Osteocyte (in vitro differentiated cells): ENCODE measurements around the gene COL1A1. TPM values are rescaled to one million over a fixed set of nuclear protein-coding genes. Genes with fewer than 3 reads are reported as not detected.
A peak's percentile ranks its signal among the peaks of the same experiment; 100 is the strongest.

Source experiments
- DNase-seq: peaks from one replicate; pipeline ENCODE4 v3.0.0; 2021; ENCODE audit warnings: mixed read lengths; ENCODE audit not compliant: unreplicated experiment; ENCODE audit errors: extremely low spot score
- H3K27ac Mint-ChIP-seq: one replicate; pipeline ENCODE4 v1.8.0; 2021; ENCODE audit warnings: mild to moderate bottlenecking, mixed read lengths; ENCODE audit not compliant: unreplicated experiment
- H3K27me3 Mint-ChIP-seq: one replicate; pipeline ENCODE4 v1.8.0; 2021; ENCODE audit warnings: mixed read lengths; ENCODE audit not compliant: unreplicated experiment
- H3K36me3 Mint-ChIP-seq: one replicate; pipeline ENCODE4 v1.8.0; 2021; ENCODE audit warnings: mixed read lengths; ENCODE audit not compliant: unreplicated experiment
- H3K4me1 Mint-ChIP-seq: one replicate; pipeline ENCODE4 v1.8.0; 2021; ENCODE audit warnings: mixed read lengths; ENCODE audit not compliant: unreplicated experiment
- H3K4me3 Mint-ChIP-seq: one replicate; pipeline ENCODE4 v1.8.0; 2021; ENCODE audit warnings: mild to moderate bottlenecking, moderate library complexity, mixed read lengths; ENCODE audit not compliant: unreplicated experiment
- H3K9me3 Mint-ChIP-seq: one replicate; pipeline ENCODE4 v1.8.0; 2021; ENCODE audit warnings: mixed read lengths; ENCODE audit not compliant: unreplicated experiment
- total RNA-seq: library from RNA; stranded (reverse); gene quantifications from 2 replicates; pipeline ENCODE4 v1.2.1, GENCODE V29; 2021
- TF ChIP-seq, protein P1 (sequence below): fragments of 200-600 bp; sonication (generic); IDR thresholded peaks from 2 replicates; pipeline ENCODE4 v1.5.0; 2021; ENCODE audit warnings: antibody characterized with exemption, mild to moderate bottlenecking, moderate library complexity

Gene COL1A1
- total RNA-seq, 1 donor from 2014 or later = 25,918 TPM

DNA sequence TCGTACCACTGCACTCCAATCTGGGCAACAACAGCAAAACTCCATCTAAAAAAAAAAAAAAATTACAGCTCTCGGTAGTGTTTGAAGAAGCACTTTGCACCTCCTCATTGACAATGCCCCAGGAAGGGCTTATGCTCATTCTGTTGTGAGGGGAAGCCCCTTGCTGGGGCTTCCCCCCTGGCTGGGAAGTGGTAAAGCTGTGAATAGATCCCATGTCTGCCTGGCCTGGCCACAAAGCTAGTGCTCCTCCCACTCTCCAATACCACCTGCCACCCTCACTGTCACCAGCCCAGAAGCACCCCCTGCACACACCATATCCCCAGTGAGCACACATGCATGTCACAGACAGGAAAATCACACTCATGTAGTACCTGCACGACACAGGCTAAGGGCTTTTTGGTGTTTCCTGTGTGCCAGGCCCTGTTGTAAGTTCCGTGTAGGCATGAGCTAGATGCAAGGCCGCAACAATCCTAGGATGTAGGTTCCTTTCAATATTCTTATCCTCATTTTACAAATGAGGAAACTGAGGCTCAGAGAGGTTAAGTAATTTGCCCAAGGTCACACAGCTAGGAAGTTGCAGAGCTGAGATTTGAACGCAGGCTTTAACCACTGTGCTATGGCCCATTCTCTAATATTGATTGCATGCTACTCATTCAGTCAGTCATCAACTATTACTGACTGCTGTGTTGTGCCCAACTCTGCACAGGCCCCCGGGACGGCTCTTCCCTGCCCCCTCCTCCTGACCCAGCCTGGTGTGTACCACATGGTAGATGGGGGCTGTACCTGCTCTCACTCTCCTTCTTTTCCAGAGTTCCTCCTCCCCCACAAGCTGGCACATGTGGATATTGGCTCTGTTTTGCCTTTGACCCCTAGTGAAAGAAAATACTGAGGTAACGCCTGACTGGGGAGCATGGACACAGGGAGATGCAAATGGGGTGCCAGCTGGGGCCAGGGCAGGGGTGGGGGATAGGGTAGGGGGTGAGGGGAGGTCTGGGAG lies 11.9 kb upstream of the COL1A1 start:
- Mint-ChIP-seq H3K36me3 (no peaks in the 10 kb centered on the region), H3K4me1 (peaks cover 97% of the 10 kb centered on the region), H3K4me3 (no peak overlapping the region), H3K27me3 (no peaks in the 10 kb centered on the region), H3K9me3 (no peaks in the 10 kb centered on the region), H3K27ac (peak overlapping the region; percentile 82)
- TF ChIP-seq, protein P1, sequence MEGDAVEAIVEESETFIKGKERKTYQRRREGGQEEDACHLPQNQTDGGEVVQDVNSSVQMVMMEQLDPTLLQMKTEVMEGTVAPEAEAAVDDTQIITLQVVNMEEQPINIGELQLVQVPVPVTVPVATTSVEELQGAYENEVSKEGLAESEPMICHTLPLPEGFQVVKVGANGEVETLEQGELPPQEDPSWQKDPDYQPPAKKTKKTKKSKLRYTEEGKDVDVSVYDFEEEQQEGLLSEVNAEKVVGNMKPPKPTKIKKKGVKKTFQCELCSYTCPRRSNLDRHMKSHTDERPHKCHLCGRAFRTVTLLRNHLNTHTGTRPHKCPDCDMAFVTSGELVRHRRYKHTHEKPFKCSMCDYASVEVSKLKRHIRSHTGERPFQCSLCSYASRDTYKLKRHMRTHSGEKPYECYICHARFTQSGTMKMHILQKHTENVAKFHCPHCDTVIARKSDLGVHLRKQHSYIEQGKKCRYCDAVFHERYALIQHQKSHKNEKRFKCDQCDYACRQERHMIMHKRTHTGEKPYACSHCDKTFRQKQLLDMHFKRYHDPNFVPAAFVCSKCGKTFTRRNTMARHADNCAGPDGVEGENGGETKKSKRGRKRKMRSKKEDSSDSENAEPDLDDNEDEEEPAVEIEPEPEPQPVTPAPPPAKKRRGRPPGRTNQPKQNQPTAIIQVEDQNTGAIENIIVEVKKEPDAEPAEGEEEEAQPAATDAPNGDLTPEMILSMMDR = peak; percentile 19
- peak; percentile 75 for DNase-seq

DNA sequence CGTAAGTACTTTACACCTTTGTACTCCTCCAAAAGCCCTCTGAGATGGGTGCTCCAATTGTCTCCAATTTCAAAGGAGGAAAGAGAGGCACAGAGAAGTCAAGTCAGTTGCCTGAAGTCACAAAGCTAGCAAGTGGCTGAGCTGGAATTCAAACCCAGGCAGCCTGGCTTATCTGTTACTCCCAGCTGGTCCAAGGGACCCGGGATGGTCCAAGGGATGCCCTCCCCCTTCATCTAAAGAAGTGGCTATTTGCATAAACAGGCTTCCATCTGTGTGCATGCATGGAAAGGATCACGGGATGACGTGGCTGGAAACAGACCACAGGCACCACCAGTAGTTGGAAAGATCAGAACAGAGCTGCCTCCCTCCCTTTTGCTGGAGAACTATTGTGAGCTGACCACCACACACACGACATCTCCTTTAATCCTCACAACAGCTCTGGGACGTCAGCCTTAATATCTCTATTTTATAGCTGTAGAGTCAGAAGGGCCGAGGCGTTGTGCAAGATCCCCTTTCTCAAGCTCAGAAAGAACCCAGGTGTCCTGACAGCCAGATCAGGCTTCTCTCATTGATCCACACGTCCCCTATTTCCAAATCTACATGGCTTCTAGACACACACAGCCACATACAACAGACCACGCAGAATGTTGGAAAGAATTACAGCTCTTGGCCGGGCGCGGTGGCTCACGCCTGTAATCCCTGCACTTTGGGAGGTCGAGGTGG lies 10.9 kb upstream of the COL1A1 start:
- no peaks in the 10 kb centered on the region for H3K36me3 Mint-ChIP-seq
- peak overlapping the region; percentile 1 for H3K4me3 Mint-ChIP-seq
- peak; percentile 56 for DNase-seq
- H3K9me3 Mint-ChIP-seq = no peaks in the 10 kb centered on the region
- peaks cover 97% of the 10 kb centered on the region for H3K4me1 Mint-ChIP-seq
- TF ChIP-seq, protein P1 = no peak
- no peaks in the 10 kb centered on the region for H3K27me3 Mint-ChIP-seq
- peak overlapping the region; percentile 100 for H3K27ac Mint-ChIP-seq

DNA sequence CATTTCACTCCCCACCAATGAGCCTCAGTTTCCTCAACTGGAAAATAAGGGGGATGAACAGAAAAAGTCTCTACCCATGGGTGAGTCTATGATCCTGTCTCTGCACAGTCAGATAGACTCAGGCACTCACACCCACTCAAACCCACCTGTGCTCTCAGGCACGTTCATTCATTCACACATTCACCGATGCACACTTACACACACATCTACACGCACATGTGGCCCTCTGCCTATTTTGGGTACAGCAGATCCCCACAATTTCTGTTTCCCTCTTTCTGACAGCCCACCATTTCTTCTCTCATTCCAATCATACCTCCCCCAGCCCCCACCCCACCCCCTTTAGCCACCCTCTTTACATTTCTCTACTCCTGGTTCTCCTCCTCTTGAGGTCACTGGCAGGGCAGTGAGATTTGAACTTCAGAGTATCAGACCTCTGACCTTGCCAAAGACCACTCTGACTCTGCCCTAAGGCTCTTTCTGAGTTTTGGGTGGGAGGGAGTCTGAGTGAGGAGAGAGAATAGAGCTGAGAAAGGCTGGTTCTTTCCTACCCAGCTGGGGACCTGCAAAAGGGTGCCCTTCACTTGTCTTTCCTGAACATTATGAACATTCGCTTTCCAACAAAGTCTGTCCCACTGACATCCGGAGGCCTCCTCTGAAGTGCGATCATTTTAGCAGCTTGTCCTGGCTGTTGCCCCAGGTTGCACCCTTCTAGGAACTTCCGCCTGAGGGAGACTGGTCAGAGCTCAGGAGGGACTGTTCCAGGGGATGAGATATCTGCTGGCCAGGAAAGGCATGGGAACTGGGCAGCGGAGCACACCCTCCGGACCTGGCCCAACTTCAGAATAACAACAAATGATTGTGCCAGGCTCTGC lies 10.1 kb upstream of the COL1A1 start:
- Mint-ChIP-seq H3K36me3 (no peaks in the 10 kb centered on the region), H3K27ac (peak overlapping the region; percentile 100)
- TF ChIP-seq, protein P1 = no peak

DNA sequence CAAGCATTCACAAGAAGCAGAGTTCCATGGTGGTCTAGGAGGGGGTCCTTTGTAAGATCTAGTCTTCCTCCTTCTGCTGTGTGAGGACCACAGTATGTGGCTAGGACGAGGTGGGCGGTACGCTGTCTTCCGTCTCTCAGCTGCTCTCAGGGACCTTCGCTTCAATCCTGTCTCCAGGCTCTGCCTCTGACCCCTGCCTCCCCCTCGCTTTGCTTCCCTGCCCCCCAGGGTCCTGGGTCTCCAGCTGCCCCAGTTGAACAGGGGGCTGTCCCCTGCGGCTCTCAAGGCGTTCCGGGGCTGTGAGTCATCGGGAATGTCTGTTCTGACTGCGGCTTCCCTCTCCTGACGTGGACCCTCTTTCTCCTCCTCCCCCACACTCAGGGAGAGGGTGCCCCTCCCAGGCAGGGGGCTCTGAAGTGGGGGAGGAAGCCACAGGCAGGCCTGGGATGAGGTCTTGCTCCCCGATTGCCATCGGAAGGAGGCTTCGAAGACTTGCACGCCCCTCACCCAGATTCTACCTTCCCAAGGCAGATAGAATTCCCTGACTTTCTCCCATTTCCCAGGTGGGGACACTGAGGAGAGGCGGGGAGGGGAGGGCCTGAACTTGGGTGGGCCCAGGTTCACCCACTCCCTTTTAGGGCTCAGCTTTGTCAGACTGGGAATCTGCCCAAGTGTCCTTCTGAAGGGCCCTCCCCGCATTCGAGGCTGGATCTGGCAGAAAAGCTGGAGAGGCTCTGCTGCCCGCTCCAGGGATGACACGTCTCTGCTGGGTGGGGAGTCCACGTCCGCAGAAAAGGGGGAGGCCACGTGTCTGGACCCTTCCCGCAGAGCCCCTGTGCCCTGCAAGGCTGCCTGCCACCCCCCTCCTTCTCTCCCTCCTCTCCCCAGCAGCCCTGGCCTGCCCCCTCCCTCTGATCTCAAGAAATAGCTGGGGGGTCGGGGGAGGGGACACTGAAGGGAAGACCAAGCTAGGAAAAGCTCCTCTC lies 9.1 kb upstream of the COL1A1 start:
- peak overlapping the region; percentile 66 for H3K4me3 Mint-ChIP-seq

More for the DNA sequence above, 10.1 kb upstream of the COL1A1 start:
- Mint-ChIP-seq H3K9me3 (no peaks in the 10 kb centered on the region), H3K27me3 (no peaks in the 10 kb centered on the region), H3K4me1 (peaks cover 97% of the 10 kb centered on the region), H3K4me3 (peak overlapping the region; percentile 49)
- peak; percentile 48 for DNase-seq

More for the DNA sequence above, 9.1 kb upstream of the COL1A1 start:
- Mint-ChIP-seq H3K9me3 (no peaks in the 10 kb centered on the region), H3K36me3 (no peaks in the 10 kb centered on the region), H3K27me3 (no peaks in the 10 kb centered on the region), H3K27ac (peak overlapping the region; percentile 100), H3K4me1 (peaks cover 99% of the 10 kb centered on the region)
- DNase-seq = peak; percentile 96
- TF ChIP-seq, protein P1 = no peak
